GM19240 (cell line): ENCODE results near the gene ZNF626.
"Not testable (repeated sequence)": the region's sequence is repeated elsewhere in the genome, so short reads cannot be mapped to it uniquely, and the experiment has no call there.

Source experiments
- DNase-seq: peaks from one replicate; pipeline ENCODE4 v3.0.0; 2011; ENCODE audit warnings: low spot score; ENCODE audit not compliant: insufficient read length

ZNF626 gene

DNA sequence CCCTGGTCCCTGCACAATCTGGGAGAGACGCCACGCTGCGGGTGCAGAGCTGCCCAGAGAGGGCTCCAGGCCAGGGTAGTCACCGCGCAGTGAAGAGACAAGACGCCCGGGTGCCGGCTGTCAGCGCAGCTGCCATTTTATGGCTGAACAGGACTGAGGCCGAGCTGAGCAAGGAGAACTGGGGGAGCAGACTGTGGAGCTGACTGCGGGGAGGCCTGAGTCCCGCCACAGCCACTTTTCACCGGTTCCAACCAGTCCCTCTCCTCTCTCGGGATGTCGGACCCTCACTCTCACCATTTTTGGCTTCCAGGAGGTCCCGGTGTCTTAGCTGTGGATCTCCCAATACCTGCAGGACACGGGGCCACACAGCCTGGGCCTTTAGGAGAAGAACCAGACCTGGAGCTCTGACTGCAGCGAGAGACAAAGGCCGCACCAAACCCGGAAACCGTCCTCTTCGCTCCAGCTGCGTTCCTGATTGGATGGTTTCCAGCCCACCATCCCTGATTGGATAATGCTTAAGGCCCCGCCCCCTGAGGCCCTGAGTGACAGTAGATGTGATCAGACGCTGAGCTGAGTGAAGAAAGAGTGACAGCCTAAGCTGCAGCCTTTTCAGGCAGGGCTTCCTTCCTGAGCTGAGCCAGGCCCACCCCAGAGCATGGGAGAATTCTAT is at the start of gene ZNF626:
ZNF626 (minus strand) TSS at position 422 of the 670 bp plus-strand sequence; CDS start at position 297, 125 bp downstream.
- peak; percentile 26 for DNase-seq

DNA sequence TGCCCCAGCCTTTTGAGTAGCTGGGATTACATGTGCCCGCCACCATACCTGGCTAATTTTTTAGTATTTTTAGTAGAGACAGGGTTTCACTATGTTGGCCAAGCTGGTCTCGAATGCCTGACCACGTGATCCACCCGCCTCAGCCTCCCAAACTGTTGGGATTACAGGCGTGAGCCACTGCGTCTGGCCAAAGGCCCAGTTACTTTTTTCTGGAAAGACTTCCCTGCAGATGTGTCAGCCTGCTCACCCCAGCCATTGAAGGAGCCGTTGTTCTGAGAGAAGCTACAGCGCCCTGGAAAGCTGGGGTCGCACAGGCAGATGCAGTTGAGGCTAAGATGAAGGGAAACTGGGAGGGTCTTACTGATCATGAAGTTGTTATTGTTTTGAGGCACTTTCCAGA is 7.9 kb upstream of the ZNF626 start:
- no peak for DNase-seq

DNA sequence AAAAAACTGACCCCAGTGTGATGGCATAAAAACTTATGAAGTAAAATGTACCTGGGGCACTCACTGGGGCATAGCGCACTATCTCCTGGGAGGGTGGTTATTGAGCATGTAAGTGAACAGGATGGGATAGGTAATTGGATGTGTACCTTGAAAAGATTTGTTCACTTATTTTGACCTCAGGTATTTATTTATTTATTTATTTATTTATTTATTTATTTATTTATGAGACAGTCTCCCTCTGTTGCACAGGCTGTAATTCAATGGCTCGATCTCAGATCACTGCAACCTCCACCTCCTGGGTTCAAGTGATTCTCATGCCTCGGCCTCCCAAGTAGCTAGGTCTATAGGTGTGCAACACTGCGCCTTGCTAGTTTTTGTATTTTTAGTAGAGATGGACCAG is 5.9 kb upstream of the ZNF626 start:
- DNase-seq, result no peak

DNA sequence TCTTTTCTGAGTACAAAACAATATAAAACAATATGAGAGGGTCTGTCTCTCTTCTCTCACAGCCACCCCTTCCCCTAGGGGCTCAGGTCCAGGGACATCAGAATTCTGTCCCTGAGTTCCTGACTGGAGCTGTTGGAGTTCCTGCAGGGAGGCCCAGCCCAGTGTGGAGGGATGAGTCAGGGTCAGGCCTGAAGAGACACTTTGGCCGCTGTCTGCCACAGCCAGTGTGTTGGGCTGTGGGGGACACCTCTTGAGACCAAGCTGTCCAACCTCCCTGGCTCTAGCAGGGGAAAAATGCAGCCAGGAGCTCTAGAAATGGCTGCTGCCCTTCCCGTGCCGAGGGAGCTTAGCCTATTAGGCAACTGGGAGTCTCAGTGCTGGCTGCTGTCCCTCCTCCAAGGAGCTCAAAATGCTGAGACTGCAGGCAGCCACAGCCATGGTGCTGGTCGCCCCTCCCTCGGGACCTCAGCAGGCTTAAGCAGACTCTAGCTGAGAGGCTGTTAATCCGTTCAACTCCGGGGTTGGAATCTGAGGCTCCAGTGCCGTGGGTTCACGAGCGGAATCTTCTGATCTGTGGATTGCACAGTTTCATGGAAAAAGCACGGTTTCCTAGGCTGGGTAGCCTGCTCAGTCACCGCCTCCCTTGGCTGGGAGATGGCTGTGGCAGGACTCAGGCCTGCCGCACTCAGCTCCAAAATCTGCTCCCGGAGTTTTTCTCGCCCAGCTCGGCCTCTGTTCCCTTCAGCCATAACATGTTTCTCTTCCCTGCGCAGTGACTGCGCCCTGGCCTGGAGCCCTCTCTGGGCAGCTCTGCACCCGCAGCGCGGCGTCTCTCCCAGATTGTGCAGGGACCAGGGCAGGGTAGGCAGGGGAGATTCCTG is 3.8 kb upstream of the ZNF626 start:
- DNase-seq, result no peak

DNA sequence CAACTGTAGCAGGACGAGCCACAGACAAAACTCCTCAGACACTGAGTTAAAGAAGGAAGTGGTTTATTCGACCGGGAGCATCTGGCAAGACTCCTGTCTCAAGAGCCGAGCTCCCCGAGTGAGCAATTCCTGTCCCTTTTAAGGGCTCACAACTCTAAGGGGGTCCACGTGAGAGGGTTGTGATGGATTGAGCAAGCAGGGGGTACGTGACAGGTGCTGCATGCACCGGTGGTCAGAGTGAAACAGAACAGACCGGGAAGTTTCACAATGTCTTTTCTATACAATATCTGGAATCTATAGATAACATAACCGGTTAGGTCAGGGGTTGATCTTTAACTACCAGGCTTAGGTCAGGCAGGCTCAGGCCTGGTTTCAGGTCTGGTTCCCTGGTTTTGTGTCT is 3.1 kb upstream of the ZNF626 start:
- not testable (repeated sequence) for DNase-seq

DNA sequence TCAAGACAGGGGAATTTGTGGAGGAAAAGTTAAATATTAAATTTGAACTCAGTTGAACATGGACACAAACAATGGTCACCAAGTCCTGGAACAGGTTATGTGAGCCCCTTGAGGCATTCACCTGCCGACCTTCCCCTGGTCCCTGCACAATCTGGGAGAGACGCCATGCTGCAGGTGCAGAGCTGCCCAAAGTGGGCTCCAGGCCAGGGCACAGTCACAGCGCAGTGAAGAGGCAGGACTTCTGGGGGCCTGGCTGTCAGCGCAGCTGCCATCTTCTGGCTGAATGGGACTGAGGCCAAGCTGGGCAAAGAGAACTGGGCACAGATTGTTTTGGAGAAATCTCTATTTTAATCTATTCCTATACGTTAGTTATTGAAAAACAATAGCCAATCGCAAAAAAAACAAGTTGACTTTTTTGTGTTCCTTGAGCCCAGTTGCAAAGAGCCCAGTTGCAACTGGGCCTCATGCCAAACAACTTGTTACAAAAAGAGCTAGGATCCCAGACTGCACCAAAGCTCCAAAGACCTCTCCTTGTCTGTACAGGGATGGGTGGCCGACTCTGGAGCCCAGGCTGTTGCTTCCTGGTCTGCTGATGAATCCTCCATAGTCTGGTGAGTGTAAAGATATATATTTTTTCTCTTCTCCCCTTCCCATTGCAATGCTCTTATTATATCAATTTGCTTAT is 1.2 kb upstream of the ZNF626 start:
- no peak for DNase-seq

DNA sequence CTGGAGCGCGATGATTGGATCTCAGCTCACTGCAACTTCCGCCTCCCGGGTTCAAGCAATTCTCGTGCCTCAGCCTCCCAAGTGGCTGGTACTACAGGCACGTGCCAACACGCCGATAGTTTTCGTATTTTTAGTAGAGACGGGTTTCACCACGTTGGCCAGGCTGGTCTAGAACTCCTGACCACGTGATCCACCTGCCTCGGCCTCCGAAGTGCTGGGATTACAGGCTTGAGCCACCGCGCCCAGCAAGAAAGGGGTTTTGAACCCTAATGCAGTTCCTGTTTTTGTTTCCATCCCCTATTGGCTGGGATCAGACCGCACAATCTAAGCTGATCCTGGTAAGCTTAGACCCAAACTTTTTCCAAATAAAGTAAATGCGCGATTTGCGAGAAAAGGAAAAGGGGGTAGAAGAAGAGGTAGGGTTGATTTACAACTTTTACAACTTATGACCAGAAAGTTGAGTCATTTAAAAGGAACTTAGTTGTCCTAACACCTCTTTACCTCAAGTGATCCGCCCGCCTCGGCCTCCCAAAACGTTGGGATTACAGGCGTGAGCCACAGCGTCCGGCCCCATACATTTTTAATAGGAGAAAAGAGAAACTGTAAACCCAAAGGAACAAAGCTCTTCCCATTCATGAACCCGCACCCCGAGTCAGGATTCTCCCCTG is 764 bp downstream of the ZNF626 start:
- DNase-seq, result no peak

DNA sequence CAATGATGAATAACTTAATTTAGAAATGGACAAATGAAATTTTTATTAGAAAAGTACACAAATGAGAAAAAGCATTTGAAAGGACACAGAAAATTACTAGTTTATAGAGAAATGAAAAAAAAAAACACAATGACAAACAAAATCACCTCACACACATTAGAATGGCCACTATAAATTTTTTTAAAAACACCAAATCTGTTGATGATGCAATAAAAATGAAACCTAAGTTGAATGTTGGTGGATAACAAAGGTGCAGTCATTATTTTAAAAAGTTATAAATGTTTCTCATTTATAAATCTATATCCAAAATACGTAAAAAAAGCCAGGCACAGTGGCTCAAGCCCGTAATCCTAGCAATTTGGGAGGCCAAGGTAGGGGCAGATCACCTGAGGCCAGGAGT is 20.8 kb downstream of the ZNF626 start:
- no peak for DNase-seq

DNA sequence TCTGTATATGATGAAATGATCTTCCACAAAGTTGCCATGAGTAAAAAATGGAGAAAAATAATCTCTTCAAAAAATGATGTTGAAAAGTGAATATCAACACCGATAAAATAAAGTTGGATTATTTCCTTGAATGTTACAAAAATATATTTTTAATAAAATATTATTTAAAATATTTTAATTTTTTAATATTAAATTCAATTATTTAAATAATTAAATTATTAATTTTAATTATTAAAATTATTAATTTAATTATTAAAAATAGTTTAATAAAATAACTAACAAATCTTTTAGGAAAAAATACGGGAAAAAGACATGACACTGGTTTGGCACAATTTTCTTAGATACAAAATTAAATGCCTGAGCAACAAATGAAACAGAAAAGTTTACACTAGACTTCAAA is 21.3 kb downstream of the ZNF626 start:
- DNase-seq, result no peak

DNA sequence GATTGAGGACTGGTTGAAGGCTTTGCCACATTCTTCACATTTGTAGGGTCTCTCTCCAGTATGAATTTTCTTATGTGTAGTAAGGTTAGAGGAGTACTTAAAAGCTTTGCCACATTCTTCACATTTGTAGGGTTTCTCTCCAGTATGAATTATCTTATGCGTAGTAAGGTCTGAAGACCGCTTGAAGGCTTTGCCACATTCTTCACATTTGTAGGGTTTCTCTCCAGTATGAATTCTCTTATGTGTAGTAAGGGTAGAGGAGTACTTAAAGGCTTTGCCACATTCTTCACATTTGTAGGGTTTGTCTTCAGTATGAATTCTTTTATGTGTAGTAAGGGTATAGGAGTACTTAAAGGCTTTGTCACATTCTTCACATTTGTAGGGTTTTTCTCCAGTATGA is 36.8 kb downstream of the ZNF626 start:
- not testable (repeated sequence) for DNase-seq

DNA sequence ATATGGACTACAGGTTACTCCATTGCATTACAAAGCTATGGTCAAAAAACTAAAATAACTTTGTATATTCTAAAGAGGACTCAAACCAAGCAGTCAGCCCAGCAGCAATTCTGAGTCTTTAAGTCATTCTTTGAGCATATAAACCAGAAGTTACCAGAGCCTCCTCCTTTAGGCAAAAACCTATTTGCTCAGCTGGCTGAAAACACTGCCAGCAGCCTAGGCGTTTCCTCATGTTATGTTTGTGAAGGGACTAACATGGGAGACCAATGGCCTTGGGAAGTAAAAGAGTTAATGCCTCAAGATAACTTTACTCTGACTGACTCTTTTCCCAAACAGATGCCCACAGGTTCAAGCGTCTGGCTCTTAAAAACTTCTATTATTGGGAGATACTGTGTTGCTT is 45.3 kb downstream of the ZNF626 start:
- no peak for DNase-seq

DNA sequence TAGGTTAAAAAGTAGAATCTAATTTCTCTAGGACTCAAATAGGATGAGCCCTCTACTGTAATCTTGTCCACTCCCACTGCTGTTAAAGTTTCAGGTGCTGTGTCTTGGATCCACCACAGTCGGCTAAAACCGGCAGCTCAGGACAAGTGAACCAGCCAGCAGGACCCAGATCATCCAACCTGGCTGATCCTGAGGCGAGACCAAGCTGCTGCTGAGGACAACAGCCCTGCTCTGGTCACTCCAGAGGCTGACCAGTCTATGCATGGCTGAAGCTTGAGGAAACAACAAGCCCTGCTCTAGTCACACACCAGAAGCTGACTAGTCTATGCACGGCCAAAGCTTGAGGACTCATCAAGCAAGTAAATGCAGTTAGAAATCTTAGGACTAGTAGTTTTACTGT is 46.4 kb downstream of the ZNF626 start:
- DNase-seq, result not testable (repeated sequence)

DNA sequence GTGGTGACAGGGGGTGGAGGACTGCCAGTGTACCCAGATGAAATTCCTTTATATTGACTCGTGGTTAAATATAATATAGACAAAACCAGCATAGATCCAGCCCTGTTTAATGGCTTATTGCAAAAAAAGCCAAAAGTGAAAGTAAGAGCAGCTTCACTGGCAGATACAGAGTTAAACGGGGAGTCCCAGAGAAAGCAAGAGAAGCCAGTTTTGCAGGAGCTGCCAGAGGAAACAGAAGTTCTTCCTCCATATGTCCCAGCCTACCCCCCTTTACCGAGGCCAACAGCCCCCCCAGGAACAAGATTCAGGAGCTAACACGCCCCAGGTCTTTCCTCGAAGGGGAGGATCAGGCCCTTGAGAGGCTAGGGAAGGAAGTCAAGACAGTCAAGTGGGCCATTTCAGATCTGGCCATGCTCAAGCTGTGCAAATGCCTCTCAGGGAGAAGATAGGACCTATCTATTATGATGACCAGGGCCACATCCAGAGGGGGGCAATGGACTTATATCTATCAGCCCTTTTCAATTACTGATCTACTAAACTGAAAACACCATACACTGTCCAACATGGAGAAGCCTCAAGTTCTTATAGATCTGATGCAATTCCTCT is 48.6 kb downstream of the ZNF626 start:
- no peak for DNase-seq

DNA sequence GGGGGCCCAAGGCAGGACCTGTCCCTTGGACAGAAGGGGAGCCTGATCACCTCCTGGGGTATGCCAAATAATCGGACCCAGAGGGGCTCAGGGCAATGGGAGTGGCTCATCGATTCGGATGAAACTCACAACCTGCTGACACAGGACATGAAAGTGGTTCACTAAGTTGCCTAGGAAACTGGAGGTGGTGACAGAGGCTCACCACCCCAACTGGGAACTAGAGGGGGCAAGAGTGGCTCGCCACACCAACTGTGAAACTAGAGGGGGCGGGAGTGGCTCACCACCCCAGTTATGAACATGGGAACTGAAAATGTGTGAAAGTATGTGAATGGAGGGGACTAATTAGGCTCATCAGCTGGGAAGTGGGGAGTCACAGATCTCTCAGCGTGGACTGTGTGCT is 49.5 kb downstream of the ZNF626 start:
- no peak for DNase-seq

DNA sequence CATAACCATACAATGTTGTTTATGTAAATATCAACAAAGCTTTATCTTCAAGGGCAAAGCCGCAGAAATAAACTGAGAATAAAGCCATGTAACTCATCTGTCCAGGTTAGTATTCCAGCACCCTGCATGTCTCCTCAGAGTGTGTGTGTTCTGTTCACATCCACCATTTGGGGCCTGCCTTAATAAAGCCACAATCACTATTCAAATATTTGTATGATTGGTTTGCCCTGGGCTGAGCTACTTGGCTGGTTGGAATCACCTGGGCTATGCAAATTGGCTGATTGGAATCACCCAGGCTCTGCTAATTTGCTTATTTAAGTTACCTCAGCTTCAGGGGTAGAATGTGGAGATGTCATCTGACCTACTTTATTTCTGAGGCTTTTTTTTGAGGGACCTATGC is 53.4 kb downstream of the ZNF626 start:
- DNase-seq, result no peak
